K562 treated with DMSO at 1 percent for 48 hours (cell line): ENCODE results near the gene SYCP2. TPM values are rescaled to one million over a fixed set of nuclear protein-coding genes. Genes with fewer than 3 reads are reported as not detected.

ENCODE experiments used
- total RNA-seq: library from RNA; unstranded; fragments of 300-600 nt; gene quantifications from 2 replicates; pipeline ENCODE4 v1.2.3, GENCODE V29; 2022; ENCODE audit warnings: low replicate concordance; ENCODE audit errors: extremely low read depth

SYCP2 gene, protein sequence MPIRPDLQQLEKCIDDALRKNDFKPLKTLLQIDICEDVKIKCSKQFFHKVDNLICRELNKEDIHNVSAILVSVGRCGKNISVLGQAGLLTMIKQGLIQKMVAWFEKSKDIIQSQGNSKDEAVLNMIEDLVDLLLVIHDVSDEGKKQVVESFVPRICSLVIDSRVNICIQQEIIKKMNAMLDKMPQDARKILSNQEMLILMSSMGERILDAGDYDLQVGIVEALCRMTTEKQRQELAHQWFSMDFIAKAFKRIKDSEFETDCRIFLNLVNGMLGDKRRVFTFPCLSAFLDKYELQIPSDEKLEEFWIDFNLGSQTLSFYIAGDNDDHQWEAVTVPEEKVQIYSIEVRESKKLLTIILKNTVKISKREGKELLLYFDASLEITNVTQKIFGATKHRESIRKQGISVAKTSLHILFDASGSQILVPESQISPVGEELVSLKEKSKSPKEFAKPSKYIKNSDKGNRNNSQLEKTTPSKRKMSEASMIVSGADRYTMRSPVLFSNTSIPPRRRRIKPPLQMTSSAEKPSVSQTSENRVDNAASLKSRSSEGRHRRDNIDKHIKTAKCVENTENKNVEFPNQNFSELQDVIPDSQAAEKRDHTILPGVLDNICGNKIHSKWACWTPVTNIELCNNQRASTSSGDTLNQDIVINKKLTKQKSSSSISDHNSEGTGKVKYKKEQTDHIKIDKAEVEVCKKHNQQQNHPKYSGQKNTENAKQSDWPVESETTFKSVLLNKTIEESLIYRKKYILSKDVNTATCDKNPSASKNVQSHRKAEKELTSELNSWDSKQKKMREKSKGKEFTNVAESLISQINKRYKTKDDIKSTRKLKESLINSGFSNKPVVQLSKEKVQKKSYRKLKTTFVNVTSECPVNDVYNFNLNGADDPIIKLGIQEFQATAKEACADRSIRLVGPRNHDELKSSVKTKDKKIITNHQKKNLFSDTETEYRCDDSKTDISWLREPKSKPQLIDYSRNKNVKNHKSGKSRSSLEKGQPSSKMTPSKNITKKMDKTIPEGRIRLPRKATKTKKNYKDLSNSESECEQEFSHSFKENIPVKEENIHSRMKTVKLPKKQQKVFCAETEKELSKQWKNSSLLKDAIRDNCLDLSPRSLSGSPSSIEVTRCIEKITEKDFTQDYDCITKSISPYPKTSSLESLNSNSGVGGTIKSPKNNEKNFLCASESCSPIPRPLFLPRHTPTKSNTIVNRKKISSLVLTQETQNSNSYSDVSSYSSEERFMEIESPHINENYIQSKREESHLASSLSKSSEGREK (N-terminal part only)
- total RNA-seq, result not detected in 2 replicates

GRCh38 chr20:59933296-59933848, at the start of gene SYCP2:
TSS of gene SYCP2 (minus strand) at chr20:59933637. CDS start at chr20:59922413, 11,224 bp downstream.

GRCh38 chr20:59958123-59958522, 24.7 kb upstream of the SYCP2 start, which contains the start of gene CDH26:
TSS of gene CDH26 (plus strand) at chr20:59958423. CDS start at chr20:59958727, 304 bp downstream.

DNA sequence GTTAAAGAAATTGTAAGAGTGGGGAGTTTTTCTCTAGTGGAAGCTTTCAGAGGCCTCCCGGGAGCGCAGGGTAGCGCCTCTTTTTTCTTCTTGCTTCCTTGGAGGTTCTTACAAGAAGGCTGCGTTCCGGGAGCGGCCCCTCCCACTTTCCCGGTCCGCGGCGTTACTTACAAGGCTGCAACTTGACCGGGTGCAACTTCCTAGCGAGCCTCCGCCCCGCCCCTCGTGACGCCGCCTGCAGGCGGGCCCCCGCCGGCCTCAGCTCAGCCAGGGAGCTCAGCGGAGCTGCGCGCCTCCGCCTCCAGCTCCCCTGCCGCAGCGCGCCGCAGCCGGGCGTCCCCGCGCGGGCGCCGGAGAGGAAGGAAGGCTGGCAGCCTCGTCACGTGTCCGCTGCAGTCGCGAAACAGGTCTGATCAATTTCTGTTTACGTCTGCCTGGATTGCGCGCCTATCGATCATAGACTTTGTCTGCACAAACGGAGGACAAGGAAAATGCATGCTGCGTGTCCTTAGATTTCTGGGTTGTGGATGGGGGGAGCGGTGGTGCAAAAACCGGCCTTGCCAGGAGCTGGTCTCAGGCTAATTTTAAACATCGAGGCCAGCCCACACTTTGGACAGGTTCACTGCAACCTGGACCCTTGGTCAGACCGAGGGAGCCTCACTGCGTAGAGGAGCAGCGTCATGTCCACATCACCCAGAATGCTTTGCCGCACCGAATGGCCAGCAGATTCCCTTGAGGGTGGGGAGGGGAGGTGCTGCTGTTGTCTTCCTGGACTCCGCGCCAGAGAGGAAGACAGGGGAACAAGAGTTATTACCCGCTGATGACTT, 6.9 kb upstream of the SYCP2 start, which contains the start of the genes FAM217B and PPP1R3D:
Gene FAM217B, plus strand, starts transcription at position 261 of the 827 bp plus-strand sequence. CDS start 3,555 bp downstream, outside the sequence.
Gene PPP1R3D, minus strand, starts transcription at position 177 of the 827 bp plus-strand sequence. CDS start 374 bp downstream, outside the sequence.

Other genes starting within 250 kb of the SYCP2 start
- not detected in 2 replicates for gene PPP1R3D, start 6.7 kb upstream of the SYCP2 start, total RNA-seq
- not detected in 2 replicates for gene FAM217B, start 6.8 kb upstream of the SYCP2 start, total RNA-seq
- gene CDH26, start 24.8 kb upstream of the SYCP2 start, total RNA-seq, result not detected in 2 replicates